H54 (cell line): ENCODE data around the gene LSM4.
"Not testable (repeated sequence)": the region's sequence is repeated elsewhere in the genome, so short reads cannot be mapped to it uniquely, and the experiment has no call there.

Source experiments
- DNase-seq: peaks from one replicate; pipeline ENCODE4 v3.0.0; 2011; ENCODE audit warnings: low spot score, mixed read lengths; ENCODE audit not compliant: insufficient read length
- FAIRE-seq: peaks from 3 replicates; lab custom pipeline; 2011; peaks lifted over from hg19 to GRCh38; lab: Jason Lieb, UNC
- POLR2A ChIP-seq: IDR thresholded peaks from 2 replicates; pipeline ENCODE4 v1.6.1; 2011; ENCODE audit warnings: low read depth, mild to moderate bottlenecking, low read length

Gene LSM4

DNA sequence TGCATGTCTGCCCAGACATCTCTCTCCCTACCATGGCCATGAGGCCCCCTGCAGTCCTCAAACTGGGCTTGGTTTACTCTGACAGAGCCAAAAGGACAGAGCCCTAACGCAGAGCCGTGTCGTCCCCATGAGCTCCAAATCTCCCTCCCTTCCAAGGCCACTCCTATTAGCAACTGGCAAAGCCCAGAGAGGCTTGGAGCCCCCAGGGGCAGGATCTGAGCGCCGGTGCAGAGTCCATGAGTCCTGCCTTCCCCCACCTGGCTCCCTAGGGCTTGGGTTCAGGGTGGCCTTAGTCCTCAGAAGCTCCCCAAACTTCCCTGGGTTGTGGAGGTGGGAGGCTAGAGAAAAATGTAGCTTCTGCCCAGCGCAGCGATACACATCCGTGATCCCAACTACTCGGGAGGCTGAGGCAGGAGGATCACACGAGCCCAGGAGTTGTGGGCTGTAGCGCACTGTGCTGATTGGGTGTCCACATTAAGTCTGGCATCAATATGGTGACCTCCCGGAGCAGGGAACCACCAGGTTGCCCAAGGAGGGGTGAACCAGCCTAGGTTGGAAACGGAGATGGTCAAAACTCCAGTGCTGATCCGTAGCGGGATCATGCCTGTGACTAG lies 10.1 kb upstream of the LSM4 start:
- no peak for DNase-seq
- no peak for FAIRE-seq
- TF ChIP-seq POLR2A, result no peak

DNA sequence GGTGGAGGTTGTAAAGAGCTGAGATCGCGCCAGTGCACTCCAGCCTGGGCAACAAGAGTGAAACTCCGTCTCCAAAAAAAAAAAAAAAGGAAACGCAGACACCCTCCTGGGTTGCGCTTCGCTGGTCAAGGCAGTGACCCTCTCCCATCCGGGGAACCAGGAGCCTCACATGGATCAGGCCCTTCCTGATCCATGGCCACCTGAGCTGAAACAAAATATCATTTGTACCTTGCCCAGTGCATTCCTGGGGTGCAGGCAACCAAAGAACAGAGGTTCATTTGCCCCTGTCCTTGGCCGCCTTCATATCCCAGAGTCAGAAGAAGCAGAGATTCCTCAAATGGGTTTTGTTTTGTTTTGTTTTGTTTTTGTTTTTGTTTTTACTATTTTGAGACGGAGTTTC lies 8.0 kb upstream of the LSM4 start:
- FAIRE-seq, result no peak
- DNase-seq, result no peak
- no peak for TF ChIP-seq POLR2A

DNA sequence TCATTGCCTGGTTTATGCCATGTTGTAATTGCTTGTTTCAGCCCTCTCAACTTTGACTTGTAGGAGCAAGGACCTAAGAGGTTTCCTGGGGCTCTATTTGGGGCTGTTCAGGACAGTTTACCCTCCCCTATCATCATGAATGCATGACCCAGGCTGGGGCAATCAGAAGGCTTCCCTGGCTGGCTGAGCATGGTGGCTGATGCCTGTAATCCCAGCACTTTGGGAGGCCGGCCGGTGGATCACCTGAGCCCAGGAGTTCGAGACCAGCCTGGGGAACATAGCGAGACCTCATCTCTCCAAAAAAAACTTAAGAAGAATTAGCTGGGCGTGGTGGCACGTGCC lies 6.1 kb upstream of the LSM4 start:
- TF ChIP-seq POLR2A, result no peak
- DNase-seq, result no peak
- FAIRE-seq, result no peak

DNA sequence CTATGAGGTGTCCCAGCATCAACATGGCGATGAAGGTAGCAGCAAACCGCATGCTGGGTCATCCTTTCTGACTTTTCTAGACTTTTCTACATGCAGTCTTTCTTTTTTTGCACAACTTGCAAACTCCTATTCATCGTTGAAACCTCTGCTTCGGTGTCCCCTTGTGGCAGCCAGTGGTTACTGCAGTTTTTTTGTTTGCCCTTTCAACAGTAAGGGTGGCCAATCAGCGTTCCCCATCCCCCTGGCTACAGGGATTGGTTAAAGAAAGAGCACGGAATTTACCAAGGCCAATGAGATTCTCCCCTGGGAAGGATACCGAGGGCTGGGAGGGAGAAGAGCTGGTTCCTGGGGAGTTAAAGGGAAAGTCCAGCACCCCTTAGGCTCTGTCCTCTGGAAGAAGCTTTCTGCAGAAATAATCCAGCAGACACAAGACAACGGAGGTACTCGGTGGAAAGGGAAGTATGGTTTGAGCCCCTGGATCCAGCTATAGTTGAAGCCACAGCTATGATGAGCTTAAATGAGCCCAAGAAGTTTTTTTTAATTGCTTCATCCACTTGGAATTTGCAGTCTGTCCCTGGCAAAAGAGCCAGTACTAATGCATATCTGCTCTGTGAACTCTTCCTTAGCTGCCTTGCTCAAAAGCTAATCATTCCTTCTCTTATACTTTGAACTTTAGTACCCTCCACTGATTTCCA lies 5.6 kb upstream of the LSM4 start:
- peak; percentile 97 for DNase-seq
- FAIRE-seq, result peak; percentile 90
- TF ChIP-seq POLR2A, result peak; percentile 24; the same call in 1 of the 2 replicates

DNA sequence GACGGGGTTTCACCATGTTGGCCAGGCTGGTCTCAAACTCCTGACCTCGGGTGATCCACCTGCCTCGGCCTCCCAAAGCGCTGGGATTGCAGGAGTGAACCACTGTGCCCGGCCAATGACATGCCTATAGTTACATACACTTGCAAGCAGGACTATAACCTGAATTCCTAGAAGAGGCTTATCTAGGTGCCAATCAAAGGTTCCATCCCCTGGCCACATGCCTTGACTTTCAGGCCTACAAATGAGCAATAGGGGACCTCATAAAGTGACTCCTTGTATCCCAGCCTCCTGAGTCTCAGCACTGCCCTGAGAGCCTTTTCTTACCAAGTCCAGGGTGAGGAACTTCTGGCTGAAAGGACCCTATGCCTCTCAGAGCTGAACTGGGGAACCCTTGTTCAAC lies 3.9 kb upstream of the LSM4 start:
- DNase-seq (no peak), FAIRE-seq (no peak)
- TF ChIP-seq POLR2A, result no peak

DNA sequence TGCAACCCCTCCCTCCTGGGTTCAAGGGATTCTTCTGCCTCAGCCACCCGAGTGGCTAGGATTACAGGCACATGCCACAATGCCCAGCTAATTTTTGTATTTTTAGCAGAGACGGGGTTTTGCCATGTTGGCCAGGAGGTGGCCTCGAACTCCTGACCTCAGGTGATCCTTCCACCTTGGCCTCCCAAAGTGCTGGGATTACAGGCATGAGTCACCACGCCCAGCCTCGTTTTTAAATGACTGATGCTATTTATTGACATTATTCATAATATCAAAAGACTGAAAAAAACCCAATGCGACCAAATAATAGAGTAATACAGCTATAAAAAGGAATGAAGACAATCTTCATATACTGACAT lies 1.5 kb upstream of the LSM4 start:
- FAIRE-seq, DNase-seq: not testable (repeated sequence)

DNA sequence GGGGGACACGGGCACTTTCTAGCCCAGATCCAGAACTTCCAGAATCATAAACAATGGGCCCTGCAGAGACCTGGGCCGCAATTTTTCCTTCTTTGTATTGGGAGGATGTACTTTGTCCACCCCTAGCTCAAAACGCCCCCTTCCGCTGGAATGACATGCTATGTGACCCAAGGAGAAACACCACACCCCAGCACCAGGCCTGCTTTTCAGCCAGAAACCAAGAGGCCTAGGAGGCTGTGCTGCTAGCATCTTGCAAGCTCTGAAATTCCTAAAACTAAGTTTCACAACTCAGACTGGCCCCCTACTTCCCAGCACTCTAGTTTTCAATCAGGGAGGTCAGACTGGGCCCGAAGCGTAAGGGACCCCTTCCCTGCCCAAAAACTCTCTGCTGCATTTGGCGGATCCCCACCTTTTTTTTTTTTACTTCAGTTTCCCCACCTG lies 538 bp downstream of the LSM4 start:
- no peak for DNase-seq
- no peak for FAIRE-seq
- TF ChIP-seq POLR2A, result no peak

DNA sequence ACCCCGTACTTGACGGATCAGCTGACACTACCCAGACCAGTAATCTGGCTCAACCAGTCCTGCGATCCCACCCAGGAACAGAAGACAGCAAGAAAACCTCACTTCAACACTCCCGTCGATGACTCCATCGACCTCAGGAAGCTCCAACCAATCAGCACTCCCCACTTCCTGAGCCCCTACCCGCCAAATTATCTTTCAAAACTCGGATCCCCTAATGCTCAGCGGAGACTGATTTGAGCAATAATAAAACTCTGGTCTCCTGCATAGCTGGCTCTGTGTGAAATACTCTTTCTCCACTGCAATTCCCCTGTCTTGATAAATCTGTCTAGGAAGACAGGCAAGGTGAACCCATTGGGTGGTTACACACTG lies 1.2 kb downstream of the LSM4 start:
- TF ChIP-seq POLR2A, result no peak
- FAIRE-seq (no peak), DNase-seq (no peak)

DNA sequence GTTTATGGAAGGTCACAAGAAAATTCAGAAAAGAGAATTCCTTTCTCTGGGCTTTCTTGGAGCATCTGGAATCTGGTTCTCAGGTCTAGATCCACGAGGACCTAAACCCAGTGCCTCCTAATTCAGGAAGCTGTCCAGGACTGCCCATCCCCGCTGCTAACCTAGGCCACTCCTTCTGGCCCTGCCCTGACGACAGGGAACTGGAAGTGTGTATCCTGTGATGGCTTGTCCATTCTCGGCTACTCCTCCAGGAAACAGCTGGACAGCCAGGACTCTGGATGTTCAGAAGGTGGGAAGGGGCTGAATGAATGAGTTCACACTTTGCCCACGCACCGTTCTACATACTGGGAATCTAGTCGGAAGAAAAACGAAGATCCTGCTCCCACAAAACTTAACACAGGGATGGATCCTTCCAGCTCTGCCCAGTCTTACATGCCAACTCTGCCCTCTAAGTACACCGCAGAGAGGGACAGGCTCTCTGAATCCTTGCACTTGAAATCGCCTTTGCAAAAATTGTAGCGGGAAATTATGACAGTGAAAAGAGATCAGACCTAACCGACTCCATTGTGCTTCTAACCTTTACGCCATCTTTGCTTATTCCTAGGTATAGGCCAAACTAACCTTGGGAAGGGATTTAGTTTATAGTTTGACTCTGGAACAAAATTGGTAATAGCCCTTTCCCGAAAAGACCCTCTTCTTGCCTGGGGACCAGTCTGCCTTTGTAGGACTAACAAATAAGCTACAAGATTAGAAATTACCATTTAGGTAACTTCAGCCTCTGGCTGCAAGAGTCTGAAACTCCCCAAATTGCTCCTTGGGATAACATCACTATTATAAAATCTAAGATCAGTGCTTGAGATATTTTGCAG lies 1.8 kb downstream of the LSM4 start:
- no peak for FAIRE-seq
- DNase-seq, result no peak
- TF ChIP-seq POLR2A, result no peak

DNA sequence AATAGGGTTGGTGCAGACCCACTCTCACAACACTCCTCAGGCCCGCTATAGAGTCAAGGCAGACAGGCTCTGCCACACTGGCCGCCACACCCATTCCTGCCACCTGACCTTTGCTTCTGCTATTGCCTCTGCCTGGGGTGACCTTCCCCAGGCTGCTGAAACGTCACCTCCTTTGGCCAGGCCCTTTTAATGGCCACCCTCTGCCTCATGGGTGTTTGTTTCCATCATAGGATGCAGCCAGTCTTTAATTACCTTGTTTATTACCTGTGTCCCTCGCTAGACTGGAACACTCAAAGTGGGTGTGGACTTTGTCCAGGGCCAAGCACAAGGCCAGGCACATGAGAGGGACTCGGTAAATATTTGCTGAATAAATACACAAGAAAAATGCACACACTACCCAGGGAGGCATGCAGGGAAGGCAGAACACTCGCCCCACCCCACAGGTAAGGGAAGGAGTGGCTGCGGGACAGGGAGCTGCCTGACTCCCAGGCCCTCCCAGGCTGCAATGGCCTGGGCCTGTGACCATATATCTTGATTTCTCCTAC lies 3.2 kb downstream of the LSM4 start:
- DNase-seq, result no peak
- no peak for FAIRE-seq
- TF ChIP-seq POLR2A, result no peak

DNA sequence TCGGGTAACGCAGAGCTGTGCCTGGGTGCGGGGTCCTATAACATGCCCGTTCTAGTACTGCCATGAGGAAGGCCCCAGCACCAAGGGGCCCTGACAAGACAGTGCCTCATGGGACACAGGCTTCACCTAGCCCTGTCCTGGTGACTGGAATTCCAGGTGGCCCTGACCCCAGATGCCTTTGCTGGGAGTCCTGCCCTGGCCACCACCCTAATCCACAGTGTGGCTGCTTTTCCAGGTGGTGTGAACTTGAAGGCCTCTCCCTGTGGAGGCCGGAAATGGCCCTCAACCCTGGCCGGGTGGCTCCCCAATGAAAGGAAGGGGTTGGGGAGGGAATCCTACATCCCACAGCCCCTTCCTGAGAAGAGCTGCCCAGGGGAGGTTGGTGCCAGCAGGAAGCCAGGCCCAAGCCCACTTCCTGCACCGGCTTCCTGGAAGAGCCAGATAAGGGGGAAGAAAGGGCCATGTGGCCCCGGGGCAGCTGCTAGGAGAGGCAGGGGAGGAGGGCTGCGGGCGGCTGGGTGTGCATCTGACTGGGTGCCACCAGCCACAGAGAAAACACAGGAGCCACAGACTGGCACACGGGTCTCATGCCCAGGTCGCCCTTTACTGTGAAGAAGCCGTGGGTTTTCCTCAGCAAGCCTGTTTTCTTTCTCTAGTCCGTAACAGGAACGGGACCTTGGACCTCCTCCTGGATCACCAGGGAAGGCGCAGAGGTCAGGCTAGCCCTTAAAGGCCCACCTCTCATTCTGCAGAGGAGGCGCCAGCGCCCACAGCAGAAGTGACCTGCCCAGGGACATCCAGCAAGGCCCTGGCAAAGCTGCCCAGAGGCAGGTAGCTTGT lies 4.7 kb downstream of the LSM4 start:
- no peak for FAIRE-seq
- TF ChIP-seq POLR2A, result no peak
- no peak for DNase-seq

DNA sequence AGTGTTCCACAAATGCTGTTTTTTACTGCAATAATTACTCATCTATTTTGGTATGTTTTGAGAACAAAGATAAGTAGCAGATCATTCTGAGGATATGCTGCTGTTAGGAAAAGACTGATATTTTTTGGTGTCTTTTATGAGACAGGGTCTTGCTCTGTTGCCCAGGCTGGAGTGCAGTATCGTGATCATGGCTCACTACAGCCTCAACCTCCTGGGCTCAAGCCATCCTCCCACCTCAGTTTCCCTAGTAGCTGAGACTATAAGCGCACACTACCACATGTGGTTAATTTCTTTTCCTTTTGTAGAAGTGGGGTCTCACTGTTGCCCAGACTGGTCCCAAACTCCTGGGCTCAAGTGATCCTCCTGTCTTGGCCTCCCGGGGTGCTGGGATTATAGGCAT lies 9.5 kb downstream of the LSM4 start:
- no peak for TF ChIP-seq POLR2A
- DNase-seq (no peak), FAIRE-seq (no peak)

DNA sequence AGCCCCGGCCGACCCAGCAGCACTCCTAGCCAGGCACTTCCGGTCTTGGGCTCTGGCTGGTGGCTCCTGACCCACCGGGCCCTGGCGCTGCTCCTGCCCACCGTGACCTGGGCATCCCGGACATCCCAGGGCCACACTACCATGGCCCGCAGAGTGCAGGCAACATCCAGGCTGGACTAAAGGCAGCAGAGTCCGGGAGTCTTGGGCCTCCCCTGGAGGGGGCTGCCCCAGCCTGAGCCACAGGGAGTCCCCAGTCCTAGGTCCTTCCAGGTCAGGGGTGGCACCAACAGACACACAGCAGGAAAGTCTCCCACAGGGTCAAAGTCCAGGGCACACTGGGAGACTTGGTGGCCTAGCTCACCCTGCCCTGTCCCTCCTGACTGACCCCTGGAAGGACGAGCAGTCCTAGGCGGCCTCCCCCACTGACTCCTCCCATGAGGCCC lies 10.8 kb downstream of the LSM4 start:
- no peak for FAIRE-seq
- TF ChIP-seq POLR2A, result no peak
- DNase-seq, result no peak
